K562 (cell line): Measurements from ENCODE around the gene CD163. TPM values are rescaled to one million over a fixed set of nuclear protein-coding genes. Genes with fewer than 3 reads are reported as not detected.

Experiments used
- ATAC-seq: fragments of 200-7000 bp; cut with Tn5 transposase; 3 replicates; pipeline ENCODE4 v1.9.1; 2020; ENCODE audit warnings: moderate library complexity
- BruUV-seq: library from RNA; stranded (reverse); fragments of 400-500 nt; replicated peaks from 2 replicates; lab custom pipeline; 2021; lab: Mats Ljungman, UMichigan
- CTCF ChIA-PET: fragments of 300-600 bp; formaldehyde crosslinking; extraction: SDS; loops from one replicate; lab custom pipeline; 2021; ENCODE audit warnings: low intra/inter-chr PET ratio; lab: Yijun Ruan, JAX
- POLR2A ChIA-PET: fragments of 300-600, 350-650 bp; sonication (Branson Sonifier 250); formaldehyde crosslinking; extraction: SDS; loops from one replicate; lab custom pipeline; 2021; ENCODE audit warnings: antibody characterized with exemption, inconsistent platforms; lab: Yijun Ruan, JAX
- DNase-seq, 4 experiments: peaks; one replicate each; pipeline versions ENCODE4 v3.0.0 to v3.0.0-alpha.2; 2011 to 2018; ENCODE audit warnings: low spot score in 3 of 4, mixed read lengths in 3 of 4; ENCODE audit errors: extremely low read depth in 1 of 4
- FAIRE-seq: peaks from 2 replicates; lab custom pipeline; 2011; peaks lifted over from hg19 to GRCh38; lab: Jason Lieb, UNC
- H2AFZ ChIP-seq: 2 replicates; pipeline ENCODE4 v1.6.0; 2011; ENCODE audit warnings: low read depth, low read length, control low read depth, inconsistent platforms
- H3K27ac ChIP-seq: fragments of 200-600 bp; 3 replicates; pipeline ENCODE4 v1.8.0; 2011; ENCODE audit warnings: low read depth, mild to moderate bottlenecking, control low read depth, inconsistent platforms, low read length, moderate library complexity, mixed read lengths; ENCODE audit errors: extremely low read depth
- H3K27me3 ChIP-seq, 2 experiments: fragments of 300-600 bp in 1 of 2; 2 replicates in 1 of 2; 3 replicates in 1 of 2; pipeline versions ENCODE4 v1.6.0 to v1.8.0; 2011; ENCODE audit warnings: inconsistent platforms in 2 of 2, low read length in 2 of 2, mild to moderate bottlenecking in 1 of 2, mixed read lengths in 1 of 2, moderate library complexity in 1 of 2; ENCODE audit not compliant: control insufficient read depth in 2 of 2, insufficient read depth in 2 of 2
- H3K36me3 ChIP-seq: fragments of 300-600 bp; 3 replicates; pipeline ENCODE4 v1.8.0; 2011; ENCODE audit warnings: mild to moderate bottlenecking, low read length, inconsistent platforms; ENCODE audit not compliant: control insufficient read depth, insufficient read depth
- H3K4me1 ChIP-seq, 2 experiments: fragments of 200-600 bp in 1 of 2; replicated peaks in 1 of 2; 2 replicates in 1 of 2; 3 replicates in 1 of 2; pipeline versions ENCODE4 v1.5.1 to v1.8.0; 2011; ENCODE audit warnings: inconsistent platforms in 2 of 2, low read length in 2 of 2, mild to moderate bottlenecking in 1 of 2, mixed read lengths in 1 of 2, moderate library complexity in 1 of 2; ENCODE audit not compliant: control insufficient read depth in 2 of 2, insufficient read depth in 2 of 2
- H3K4me2 ChIP-seq: 2 replicates; pipeline ENCODE4 v1.6.1; 2011; ENCODE audit warnings: low read length, control low read depth, inconsistent platforms, mixed read lengths; ENCODE audit not compliant: insufficient read depth
- H3K4me3 ChIP-seq: fragments of 200-600 bp; sonication (generic), shearing (Covaris generic); 2 replicates; pipeline ENCODE4 v1.5.1; 2016; ENCODE audit warnings: control low read depth, inconsistent platforms
- H3K79me2 ChIP-seq: fragments of 200-600 bp; 3 replicates; pipeline ENCODE4 v1.8.0; 2011; ENCODE audit warnings: low read length, inconsistent platforms; ENCODE audit not compliant: control insufficient read depth, insufficient read depth
- H3K9ac ChIP-seq, 2 experiments: 2 replicates each; pipeline versions ENCODE4 v1.6.0 to v1.6.1; 2011; ENCODE audit warnings: low read depth in 2 of 2, low read length in 2 of 2, control low read depth in 1 of 2, inconsistent platforms in 1 of 2, mild to moderate bottlenecking in 1 of 2, mixed read lengths in 1 of 2; ENCODE audit not compliant: insufficient read depth in 1 of 2
- H3K9me1 ChIP-seq: one replicate; pipeline ENCODE4 v1.6.0; 2011; ENCODE audit warnings: inconsistent platforms, mild to moderate bottlenecking, low read length, moderate library complexity; ENCODE audit not compliant: control insufficient read depth, insufficient read depth
- H3K9me3 ChIP-seq: replicated peaks from 2 replicates; pipeline ENCODE4 v1.5.1; 2011; ENCODE audit warnings: low read depth, low read length, inconsistent platforms; ENCODE audit not compliant: control insufficient read depth, insufficient read depth
- H4K20me1 ChIP-seq: replicated peaks from 2 replicates; pipeline ENCODE4 v1.6.1; 2011; ENCODE audit warnings: low read length, inconsistent platforms, mixed read lengths; ENCODE audit not compliant: control insufficient read depth, insufficient read depth
- SIX5 ChIP-seq, 2 experiments: IDR thresholded peaks; 2 replicates each; pipeline ENCODE4 v1.6.1; 2011; ENCODE audit warnings: low read length in 2 of 2, borderline replicate concordance in 1 of 2, low read depth in 1 of 2, mild to moderate bottlenecking in 1 of 2, moderate library complexity in 1 of 2; ENCODE audit not compliant: insufficient read depth in 1 of 2
- ZNF121 ChIP-seq: sonication (generic); formaldehyde crosslinking; conservative IDR thresholded peaks from 2 replicates; pipeline ENCODE4 v1.8.0; 2022; ENCODE audit warnings: missing genetic modification reagents
- ZNF584 ChIP-seq: fragments of 200-800 bp; sonication (Bioruptor generic); IDR thresholded peaks from 2 replicates; pipeline ENCODE4 v1.6.1; 2016; ENCODE audit warnings: low read depth, mild to moderate bottlenecking, missing genetic modification characterization, missing compliant biosample characterization
- WGBS: fragments of 100-300 bp; shearing (Covaris generic); methylation state at CpG from one replicate; pipeline ENCODE4 v1.1.6; 2016; ENCODE audit warnings: low coverage, mixed read lengths; ENCODE audit not compliant: insufficient coverage; ENCODE audit errors: missing lambda C conversion rate; 5-methylcytosine and 5-hydroxymethylcytosine counted together
- in situ Hi-C: fragments of 300-500 bp; cut with MboI; formaldehyde crosslinking; loops from 4 replicates; pipeline ENCODE4 v1.15.0; 2018; ENCODE audit warnings: inconsistent platforms, mixed read lengths
- intact Hi-C: fragments of 100-400 bp; cut with micrococcal nuclease; formaldehyde crosslinking; loops from 2 replicates; pipeline ENCODE4 v1.14.2; 2022
- polyA plus RNA-seq, 8 experiments: library from polyadenylated mRNA; depleted of rRNA in 4 of 8; stranded (reverse) in 5 of 8; unstranded in 3 of 8; fragments of >200 nt; fragmentation: Nextera tagmentation in 2 of 8; fragmentation: Illumina TruSeq in 1 of 8; extraction: Ambion mirVana in 2 of 8; extraction: Trizol in 1 of 8; gene quantifications; 2 replicates each; pipeline versions ENCODE4 v1.2.1 to v1.2.3, GENCODE V29; 2011 to 2014; ENCODE audit warnings: inconsistent platforms in 1 of 8, missing spikeins in 1 of 8
- total RNA-seq, 7 experiments: library from RNA; depleted of rRNA in 6 of 7; stranded (reverse); fragments of >200 nt in 6 of 7; fragmentation: Illumina TruSeq in 2 of 7; extraction: Trizol in 2 of 7; gene quantifications; 2 replicates each; pipeline versions ENCODE4 v1.2.1 to v1.2.3, GENCODE V29; 2011 to 2021; ENCODE audit warnings: low replicate concordance in 1 of 7
- TF ChIP-seq, protein P1 (sequence below), 2 experiments: fragments of 250-450 bp in 1 of 2; fragments of 450-650 bp in 1 of 2; sonication (Bioruptor Pico) in 1 of 2; IDR thresholded peaks; 2 replicates each; pipeline versions ENCODE4 v1.6.1 to v1.8.0; 2016 to 2021; ENCODE audit warnings: mild to moderate bottlenecking in 2 of 2, moderate library complexity in 2 of 2, missing compliant biosample characterization in 1 of 2, missing genetic modification characterization in 1 of 2
- TF ChIP-seq, protein P2 (sequence below): sonication (generic); formaldehyde crosslinking; IDR thresholded peaks from 2 replicates; pipeline ENCODE4 v1.8.0; 2022; ENCODE audit warnings: mild to moderate bottlenecking, missing genetic modification reagents

Gene CD163
- total and polyA plus RNA-seq, 9 of the 15 experiments (the other 6 are each of a cell fraction or from before 2014, with no cell fraction given), result 0.62 TPM; not detected in 8

DNA sequence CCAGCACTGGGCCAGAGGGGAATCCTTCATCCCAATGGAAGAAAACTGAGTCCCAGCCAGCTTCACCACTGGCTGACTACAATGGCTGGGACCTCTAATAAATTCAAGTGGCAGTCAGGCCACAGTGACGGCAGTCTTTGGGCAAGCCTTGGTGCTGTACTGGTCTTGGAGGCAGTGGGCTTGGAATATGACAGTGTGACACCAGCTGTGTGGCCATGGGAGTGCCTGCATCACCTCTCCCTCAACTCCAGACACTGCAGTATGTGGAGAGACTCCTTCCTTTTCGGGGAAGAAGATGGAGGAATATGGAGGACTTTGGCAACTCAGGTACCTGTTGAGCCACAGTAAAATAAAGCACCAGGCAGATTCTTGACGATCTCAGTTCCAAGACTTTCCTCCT lies 43.6 kb downstream of the CD163 start:
- H3K9me3 ChIP-seq, result no peaks in the 10 kb centered on the region

More for the DNA sequence above, 43.6 kb downstream of the CD163 start:
- ATAC-seq (peak; percentile 29; the same call in 1 of the 3 replicates), FAIRE-seq (no peak), DNase-seq (no peak)
- TF ChIP-seq ZNF121 (CRISPR knock-in tag), result no peak
- TF ChIP-seq, protein P1, sequence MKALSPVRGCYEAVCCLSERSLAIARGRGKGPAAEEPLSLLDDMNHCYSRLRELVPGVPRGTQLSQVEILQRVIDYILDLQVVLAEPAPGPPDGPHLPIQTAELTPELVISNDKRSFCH (CRISPR knock-in tag; IDR thresholded peaks at IDR 0.05), result no peak
- TF ChIP-seq, protein P1 (tag; IDR thresholded peaks at IDR 0.05), result no peak
- no peak for TF ChIP-seq ZNF584 (CRISPR knock-in tag)
- TF ChIP-seq SIX5 (IDR thresholded peaks at IDR 0.05; ENCODE audit: borderline replicate concordance in 1 of 2, insufficient read depth in 1 of 2, low read depth in 1 of 2, low read length in 2 of 2), result no peak
- TF ChIP-seq, protein P2, sequence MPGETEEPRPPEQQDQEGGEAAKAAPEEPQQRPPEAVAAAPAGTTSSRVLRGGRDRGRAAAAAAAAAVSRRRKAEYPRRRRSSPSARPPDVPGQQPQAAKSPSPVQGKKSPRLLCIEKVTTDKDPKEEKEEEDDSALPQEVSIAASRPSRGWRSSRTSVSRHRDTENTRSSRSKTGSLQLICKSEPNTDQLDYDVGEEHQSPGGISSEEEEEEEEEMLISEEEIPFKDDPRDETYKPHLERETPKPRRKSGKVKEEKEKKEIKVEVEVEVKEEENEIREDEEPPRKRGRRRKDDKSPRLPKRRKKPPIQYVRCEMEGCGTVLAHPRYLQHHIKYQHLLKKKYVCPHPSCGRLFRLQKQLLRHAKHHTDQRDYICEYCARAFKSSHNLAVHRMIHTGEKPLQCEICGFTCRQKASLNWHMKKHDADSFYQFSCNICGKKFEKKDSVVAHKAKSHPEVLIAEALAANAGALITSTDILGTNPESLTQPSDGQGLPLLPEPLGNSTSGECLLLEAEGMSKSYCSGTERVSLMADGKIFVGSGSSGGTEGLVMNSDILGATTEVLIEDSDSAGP (CRISPR knock-in tag), result no peak
- Histone ChIP-seq H3K27me3 (no peaks in the 10 kb centered on the region; a peak in 1 of 5 replicates), H3K27ac (no peak overlapping the region), H3K4me2 (no peak overlapping the region), H3K36me3 (no peaks in the 10 kb centered on the region), H3K9ac (peak overlapping the region in 1 of 2 experiments; percentile 17; a peak in 1 of 4 replicates), H3K4me1 (no peaks in the 10 kb centered on the region), H3K9me1 (no peaks in the 10 kb centered on the region), H2AFZ (no peak overlapping the region), H4K20me1 (no peaks in the 10 kb centered on the region), H3K4me3 (no peak overlapping the region), H3K79me2 (no peaks in the 10 kb centered on the region)
- WGBS, result 5% methylated on average over 3 of the region's 3 CpGs
- BruUV-seq, result no TSS peak
- ChIA-PET CTCF (interaction anchor here (0.8 to 2.8 kb wide), 2 partner anchors 20 to 240 kb away, joined by 3 to 42 read pairs; no protein-coding TSS in a partner anchor), POLR2A (no interaction called here)
- in situ Hi-C loops (loop anchor here (5.0 kb wide), 1 partner anchor 238 kb away; no protein-coding TSS in a partner anchor), intact Hi-C loops (loop anchor here (1.0 to 5.0 kb wide), 4 partner anchors 85 to 241 kb away; no protein-coding TSS in a partner anchor)
